T-helper 1 cell treated with Interleukin-12 subunit alpha and Interleukin-12 subunit beta and Interleukin-4 antibody, amounts not matched to agents 30 ng/mL and 1 ng/mL, for 36 hours (primary cell): Measurements from ENCODE around the gene IL31. TPM values are rescaled to one million over a fixed set of nuclear protein-coding genes. Genes with fewer than 3 reads are reported as not detected.

Source experiments
- intact Hi-C: fragments of 100-400 bp; cut with micrococcal nuclease; formaldehyde crosslinking; loops from one replicate; pipeline ENCODE4 v1.15.1; 2024
- total RNA-seq: library from RNA; stranded (reverse); gene quantifications from 2 replicates; pipeline ENCODE4 v1.2.3, GENCODE V29; 2022

Gene IL31
- total RNA-seq, 1 donor from 2014 or later = not detected

GRCh38 chr12:122159882-122160281, 14.1 kb downstream of the IL31 start:
- intact Hi-C loops = loop anchor here (2.0 kb wide), 1 partner anchor 31 kb away; no protein-coding TSS in a partner anchor

GRCh38 chr12:122158700-122159285, 15.2 kb downstream of the IL31 start:
- intact Hi-C loops = no loop called here

GRCh38 chr12:122155705-122156104, 18.3 kb downstream of the IL31 start:
- intact Hi-C loops = no loop called here

- intact Hi-C loops = no loop called here
Observed at GRCh38 chr12:122152754-122153153, 21.3 kb downstream of the IL31 start.

GRCh38 chr12:122150127-122150681, 23.8 kb downstream of the IL31 start:
- intact Hi-C loops = no loop called here

- intact Hi-C loops = no loop called here
Observed at GRCh38 chr12:122148657-122149056, 25.4 kb downstream of the IL31 start.

GRCh38 chr12:122147514-122148290, 26.3 kb downstream of the IL31 start:
- intact Hi-C loops = no loop called here

GRCh38 chr12:122145505-122146330, 28.3 kb downstream of the IL31 start:
- intact Hi-C loops = no loop called here

GRCh38 chr12:122144885-122145284, 29.1 kb downstream of the IL31 start:
- intact Hi-C loops = no loop called here

GRCh38 chr12:122142857-122143256, 31.2 kb downstream of the IL31 start:
- intact Hi-C loops = no loop called here

GRCh38 chr12:122141911-122142725, 31.9 kb downstream of the IL31 start:
- intact Hi-C loops = no loop called here

- intact Hi-C loops = no loop called here
Observed at GRCh38 chr12:122140467-122141257, 33.4 kb downstream of the IL31 start.

- intact Hi-C loops = no loop called here
Observed at GRCh38 chr12:122139941-122140340, 34.1 kb downstream of the IL31 start.

- intact Hi-C loops = no loop called here
Observed at GRCh38 chr12:122139266-122139665, 34.8 kb downstream of the IL31 start.

GRCh38 chr12:122138616-122139015, 35.4 kb downstream of the IL31 start:
- intact Hi-C loops = no loop called here

GRCh38 chr12:122138181-122138580, 35.8 kb downstream of the IL31 start:
- intact Hi-C loops = no loop called here

GRCh38 chr12:122137681-122138080, 36.3 kb downstream of the IL31 start:
- intact Hi-C loops = no loop called here

- intact Hi-C loops = no loop called here
Observed at GRCh38 chr12:122137229-122137628, 36.8 kb downstream of the IL31 start.

- intact Hi-C loops = no loop called here
Observed at GRCh38 chr12:122135437-122136031, 38.5 kb downstream of the IL31 start.
